AG04449 (cell line): ENCODE measurements around the gene PSD2.

ENCODE experiments used
- CTCF ChIA-PET: fragments of 350-600 bp; formaldehyde crosslinking; extraction: SDS; loops from one replicate; lab custom pipeline; 2021; ENCODE audit warnings: antibody characterized with exemption; lab: Yijun Ruan, JAX
- POLR2A ChIA-PET: fragments of 400-600, 350-600 bp; formaldehyde crosslinking; extraction: SDS; loops from one replicate; lab custom pipeline; 2020; ENCODE audit warnings: antibody characterized with exemption, inconsistent platforms; lab: Yijun Ruan, JAX
- DNase-seq: peaks from one replicate; pipeline ENCODE4 v3.0.0-alpha.2; 2010; ENCODE audit warnings: low read depth, low spot score
- H3K4me3 ChIP-seq: 2 replicates; pipeline ENCODE4 v1.5.1; 2011; ENCODE audit warnings: low read depth, mild to moderate bottlenecking, control low read depth, low read length
- TF ChIP-seq, protein P1 (sequence below): IDR thresholded peaks from one replicate; pipeline ENCODE4 v1.5.1; 2011; ENCODE audit warnings: mild to moderate bottlenecking, moderate library complexity, low read length, control low read depth, inconsistent platforms; ENCODE audit not compliant: insufficient read depth; ENCODE audit errors: missing control alignments

The PSD2 gene

DNA sequence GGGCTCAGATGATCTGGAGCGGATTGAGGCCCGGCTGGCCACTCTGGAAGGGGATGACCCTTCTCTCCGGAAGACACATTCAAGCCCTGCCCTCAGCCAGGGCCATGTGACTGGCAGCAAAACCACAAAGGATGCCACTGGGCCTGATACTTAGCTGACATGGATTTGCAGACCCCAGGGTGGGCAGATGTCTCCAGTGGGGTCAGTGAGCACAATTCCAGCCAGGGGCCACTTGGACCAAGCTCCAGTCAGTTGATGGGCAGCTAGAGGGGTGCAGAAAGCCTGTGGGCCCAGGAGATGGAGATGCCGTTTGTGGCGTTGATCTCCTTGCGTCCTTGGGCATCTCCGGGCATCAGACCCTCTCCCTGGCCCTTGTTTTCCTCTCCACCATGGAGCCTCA, 46.7 kb downstream of the PSD2 start:
- H3K4me3 ChIP-seq: no peak overlapping the region
- DNase-seq: no peak
- ChIA-PET CTCF (interaction anchor here (0.9 to 7.1 kb wide), 9 partner anchors 10 to 209 kb away, joined by 3 to 129 read pairs (median 5); no protein-coding TSS in a partner anchor), POLR2A (no interaction called here)
- TF ChIP-seq, protein P1, sequence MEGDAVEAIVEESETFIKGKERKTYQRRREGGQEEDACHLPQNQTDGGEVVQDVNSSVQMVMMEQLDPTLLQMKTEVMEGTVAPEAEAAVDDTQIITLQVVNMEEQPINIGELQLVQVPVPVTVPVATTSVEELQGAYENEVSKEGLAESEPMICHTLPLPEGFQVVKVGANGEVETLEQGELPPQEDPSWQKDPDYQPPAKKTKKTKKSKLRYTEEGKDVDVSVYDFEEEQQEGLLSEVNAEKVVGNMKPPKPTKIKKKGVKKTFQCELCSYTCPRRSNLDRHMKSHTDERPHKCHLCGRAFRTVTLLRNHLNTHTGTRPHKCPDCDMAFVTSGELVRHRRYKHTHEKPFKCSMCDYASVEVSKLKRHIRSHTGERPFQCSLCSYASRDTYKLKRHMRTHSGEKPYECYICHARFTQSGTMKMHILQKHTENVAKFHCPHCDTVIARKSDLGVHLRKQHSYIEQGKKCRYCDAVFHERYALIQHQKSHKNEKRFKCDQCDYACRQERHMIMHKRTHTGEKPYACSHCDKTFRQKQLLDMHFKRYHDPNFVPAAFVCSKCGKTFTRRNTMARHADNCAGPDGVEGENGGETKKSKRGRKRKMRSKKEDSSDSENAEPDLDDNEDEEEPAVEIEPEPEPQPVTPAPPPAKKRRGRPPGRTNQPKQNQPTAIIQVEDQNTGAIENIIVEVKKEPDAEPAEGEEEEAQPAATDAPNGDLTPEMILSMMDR: no peak

GRCh38 chr5:139843991-139844390, 48.4 kb downstream of the PSD2 start:
- ChIA-PET POLR2A (no interaction called here), CTCF (interaction anchor here (0.7 to 7.1 kb wide), 19 partner anchors 8 to 216 kb away, joined by 3 to 129 read pairs (median 5); no protein-coding TSS in a partner anchor)
- DNase-seq: no peak
- H3K4me3 ChIP-seq: no peak overlapping the region
- TF ChIP-seq, protein P1: no peak

GRCh38 chr5:139844472-139845145, 49.0 kb downstream of the PSD2 start:
- CTCF ChIA-PET: interaction anchor here (0.7 to 7.1 kb wide), 15 partner anchors 11 to 216 kb away, joined by 3 to 129 read pairs (median 4); no protein-coding TSS in a partner anchor
- DNase-seq: peak; percentile 10
- H3K4me3 ChIP-seq: no peak overlapping the region
- TF ChIP-seq, protein P1: peak; percentile 86
- POLR2A ChIA-PET: no interaction called here

DNA sequence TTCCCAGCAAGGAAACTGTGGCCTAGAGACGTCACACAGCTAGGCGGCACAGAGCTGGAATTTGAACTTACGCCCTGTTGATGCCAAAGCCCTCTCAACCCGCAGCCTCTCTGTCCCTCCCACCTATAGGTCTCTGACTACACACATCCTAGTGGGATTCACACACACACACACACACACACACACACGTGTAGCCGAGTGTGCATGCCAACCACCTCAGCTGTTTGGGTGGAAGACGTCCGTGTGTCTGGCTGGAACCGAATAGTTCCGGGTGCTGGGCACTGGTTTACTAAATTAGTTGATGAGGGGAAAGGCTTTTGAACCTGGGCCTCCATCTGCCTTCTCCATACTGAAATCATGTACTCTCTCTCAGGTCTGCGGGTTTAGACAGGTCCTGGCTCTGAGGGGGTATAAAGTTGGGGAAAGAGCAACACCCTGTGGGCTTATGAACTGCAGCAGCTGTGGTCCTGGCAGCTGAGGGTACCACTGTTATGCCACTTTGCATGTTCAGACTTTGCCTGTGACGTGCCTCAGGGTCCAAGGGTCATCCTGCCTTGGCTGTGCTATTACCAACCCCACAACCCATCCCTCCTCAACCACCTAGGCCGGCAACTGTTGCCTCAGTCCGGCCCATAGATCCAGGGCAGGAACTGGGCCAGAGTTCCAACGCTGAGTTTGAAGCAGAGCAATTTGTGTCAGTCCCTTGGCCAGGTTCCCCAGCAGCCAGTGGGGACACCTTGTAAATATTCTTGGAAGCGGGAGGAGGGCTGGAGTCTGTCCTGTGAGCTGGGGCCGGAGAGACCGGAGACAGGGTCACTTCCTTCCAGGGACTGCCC, 50.5 kb downstream of the PSD2 start:
- TF ChIP-seq, protein P1: no peak
- POLR2A ChIA-PET: no interaction called here
- CTCF ChIA-PET: interaction anchor here (1.0 to 7.1 kb wide), 8 partner anchors 9 to 213 kb away, joined by 3 to 129 read pairs (median 10); no protein-coding TSS in a partner anchor

DNA sequence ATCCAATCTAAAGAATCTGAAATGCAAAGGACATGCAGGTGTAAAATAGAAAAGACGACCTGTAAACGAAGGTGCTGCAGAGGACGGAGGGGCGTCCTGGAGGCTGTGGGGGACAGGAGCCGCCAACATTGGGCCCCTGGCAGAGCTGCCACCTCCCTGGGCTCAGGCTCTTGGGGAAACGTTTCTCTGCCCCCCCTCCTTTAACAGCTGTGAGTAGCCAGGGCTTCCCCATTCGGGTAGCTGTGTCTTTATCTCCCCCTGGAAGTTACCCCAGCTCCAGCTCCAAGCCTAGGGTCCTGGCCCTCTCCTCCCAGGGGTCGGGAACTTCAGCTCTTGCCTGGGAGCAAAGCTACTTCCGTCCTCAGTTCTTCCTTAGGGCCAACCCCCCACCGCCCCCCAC, 51.5 kb downstream of the PSD2 start:
- POLR2A ChIA-PET: interaction anchor here (0.6 kb wide), 1 partner anchor 195 kb away, joined by 3 read pairs; no protein-coding TSS in a partner anchor
- CTCF ChIA-PET: interaction anchor here (0.7 to 7.6 kb wide), 7 partner anchors 17 to 214 kb away, joined by 3 to 129 read pairs (median 4); no protein-coding TSS in a partner anchor

More for the DNA sequence above, 50.5 kb downstream of the PSD2 start:
- no peak for DNase-seq
- no peak overlapping the region for H3K4me3 ChIP-seq

More for the DNA sequence above, 51.5 kb downstream of the PSD2 start:
- TF ChIP-seq, protein P1: no peak
- H3K4me3 ChIP-seq: no peak overlapping the region
- no peak for DNase-seq
